ENCODE data around the gene ANXA9.

The ANXA9 gene

DNA sequence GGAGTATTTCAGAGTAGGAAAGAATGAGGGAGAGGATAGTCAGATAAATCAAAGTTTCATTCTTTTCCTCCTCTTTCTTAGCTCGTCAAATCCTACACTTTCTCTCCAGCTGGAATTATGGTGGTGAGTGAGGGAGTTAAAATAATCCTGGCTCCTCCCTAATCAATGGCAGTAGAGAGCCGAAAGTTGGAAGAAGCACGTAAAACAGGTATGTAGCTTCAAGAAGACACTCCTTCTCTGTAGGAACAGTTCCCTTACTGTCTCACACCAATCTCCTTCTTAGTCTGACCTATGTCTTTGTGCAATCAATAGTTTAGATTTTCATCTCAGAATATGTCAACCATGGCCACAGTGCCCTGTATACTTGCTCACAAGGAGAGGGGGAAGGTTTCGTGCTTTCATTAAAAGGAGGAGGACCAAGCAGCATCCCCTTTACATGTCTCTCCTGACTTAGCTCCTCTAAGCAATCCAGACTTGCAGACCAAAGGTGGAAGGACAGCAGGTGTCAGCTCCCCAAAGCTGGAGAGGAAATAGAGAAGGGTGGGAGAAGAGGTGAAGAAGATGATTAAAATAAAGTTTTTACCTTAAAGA, 23.7 kb downstream of the ANXA9 start:
- no peak for DNase-seq (ENCODE audit: low read depth)

DNA sequence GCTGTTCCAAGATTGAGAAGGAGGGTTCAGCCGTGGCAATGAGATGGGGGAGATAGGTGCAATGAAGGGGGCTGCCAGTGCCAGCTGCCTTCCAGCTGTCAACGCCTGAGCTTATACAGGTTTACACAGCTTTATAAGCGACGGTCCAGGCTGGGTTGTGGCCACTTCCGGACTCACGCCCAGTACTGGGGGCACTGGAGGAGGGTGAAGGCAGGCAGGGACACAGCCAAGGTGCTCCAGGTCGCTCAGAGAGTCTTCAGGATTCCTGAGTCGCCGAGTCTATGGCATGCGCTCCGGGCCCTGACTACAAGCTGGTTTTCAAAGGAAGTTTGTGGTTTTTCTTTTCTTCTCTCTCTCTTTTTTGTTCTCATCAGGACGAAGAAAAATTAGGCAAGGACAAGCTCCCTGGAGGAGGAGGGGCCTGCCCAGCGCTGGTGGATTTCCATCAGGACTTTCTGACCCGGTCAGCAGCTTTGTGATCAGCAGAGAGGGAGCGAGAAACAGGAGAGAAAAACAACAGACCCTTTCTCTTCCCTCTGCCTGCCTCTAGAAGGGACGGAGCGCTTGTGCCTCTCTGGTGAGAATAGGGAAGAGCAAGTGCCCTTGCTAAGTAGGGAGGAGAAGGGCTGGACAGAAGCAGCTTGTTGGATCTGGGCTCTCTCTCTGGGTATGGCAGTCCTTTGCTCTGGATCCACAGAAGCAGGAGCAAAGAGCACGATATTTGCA, 24.4 kb downstream of the ANXA9 start, which contains the start of gene MINDY1:
Gene MINDY1, minus strand, starts transcription at position 576 of the 726 bp plus-strand sequence. CDS start 4,285 bp downstream, outside the sequence.
- DNase-seq (ENCODE audit: low read depth), result no peak

DNA sequence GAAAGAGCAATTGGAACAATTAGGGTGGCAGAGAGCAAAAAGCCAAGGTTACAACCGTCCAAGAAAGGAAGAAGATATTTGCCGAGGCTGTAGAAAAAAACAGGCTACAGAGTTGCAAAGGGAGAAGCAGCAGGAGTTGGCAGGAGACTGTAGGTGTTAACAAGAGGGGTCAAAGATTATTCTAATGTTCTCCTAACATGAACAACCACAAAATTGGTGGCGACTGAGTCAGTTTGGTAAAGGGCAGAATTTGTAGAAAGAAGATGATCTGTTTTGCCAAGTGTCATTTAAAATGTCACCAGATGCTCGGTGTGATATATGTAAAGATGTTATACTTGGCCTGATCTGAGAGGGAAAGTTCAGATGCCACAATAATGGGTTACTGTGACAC, 25.8 kb downstream of the ANXA9 start:
- DNase-seq (ENCODE audit: low read depth), result no peak

DNA sequence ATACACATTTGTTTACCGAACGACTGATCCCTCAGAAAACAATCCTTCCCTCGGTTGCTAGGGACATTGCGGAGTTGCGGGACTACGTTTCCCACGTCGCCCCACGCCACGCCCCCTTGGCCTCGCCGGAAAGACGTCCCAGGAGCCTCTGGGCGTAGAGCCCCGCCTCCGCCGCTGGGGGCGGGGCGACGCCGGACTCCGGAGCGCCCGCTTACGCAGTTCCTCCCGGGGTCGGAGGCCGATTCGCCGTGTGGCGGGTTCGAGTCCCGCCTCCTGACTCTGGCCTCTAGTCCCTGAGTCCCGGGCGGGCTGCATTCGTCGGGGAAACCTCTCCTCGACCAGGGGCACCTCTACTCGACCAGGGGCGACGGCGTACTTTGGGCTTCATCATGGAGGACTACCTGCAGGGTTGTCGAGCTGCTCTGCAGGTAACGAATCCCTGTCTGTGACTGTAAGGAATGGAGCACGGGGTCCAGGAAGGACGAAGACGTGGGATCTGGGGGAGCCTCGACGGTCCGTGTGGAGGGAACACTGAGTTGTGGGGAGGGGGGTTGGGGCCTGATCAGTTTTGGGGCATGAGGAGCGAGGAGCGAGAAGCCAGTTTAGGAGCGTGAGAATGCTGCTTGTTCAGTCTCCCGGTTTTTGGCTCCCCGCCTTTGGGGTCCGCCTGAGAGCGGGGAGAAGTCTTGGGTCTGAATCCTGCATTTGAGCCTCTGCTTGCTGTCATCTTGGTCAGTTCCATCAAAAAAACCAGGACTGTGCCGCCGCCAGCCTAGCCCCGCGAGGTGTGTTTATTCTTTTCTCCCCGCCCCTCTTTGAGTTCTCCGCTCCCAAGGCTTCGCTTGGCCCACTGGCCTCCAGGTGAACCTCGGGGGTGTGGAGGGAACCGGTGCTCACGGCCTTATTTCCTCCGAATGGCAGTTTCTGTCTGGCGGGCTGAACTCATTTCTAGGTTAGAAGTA, 26.4 kb downstream of the ANXA9 start, which contains the start of gene PRUNE1:
Gene PRUNE1, plus strand, starts transcription at position 206 of the 962 bp plus-strand sequence. Its CDS starts 184 bp downstream, at position 390.
- peak; percentile 94 for DNase-seq (ENCODE audit: low read depth)

DNA sequence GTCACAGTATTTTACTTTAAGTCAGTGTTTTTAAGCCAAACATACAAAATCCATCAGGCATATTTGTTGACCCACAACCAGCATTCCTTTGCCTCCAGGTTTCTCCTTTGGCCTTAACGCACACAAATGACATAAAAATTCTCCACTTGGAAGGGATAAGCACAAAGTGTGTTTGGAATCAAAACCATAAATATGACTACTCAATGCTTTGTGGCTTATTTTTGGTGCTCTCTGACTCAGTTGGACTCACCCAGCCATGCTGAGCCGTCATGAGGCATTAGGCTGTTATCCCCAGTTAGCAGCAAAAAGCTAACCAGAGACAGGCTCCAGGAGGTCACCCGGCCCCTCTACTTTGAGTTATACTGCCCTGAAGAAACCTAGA, 27.1 kb downstream of the ANXA9 start:
- DNase-seq (ENCODE audit: low read depth), result no peak

DNA sequence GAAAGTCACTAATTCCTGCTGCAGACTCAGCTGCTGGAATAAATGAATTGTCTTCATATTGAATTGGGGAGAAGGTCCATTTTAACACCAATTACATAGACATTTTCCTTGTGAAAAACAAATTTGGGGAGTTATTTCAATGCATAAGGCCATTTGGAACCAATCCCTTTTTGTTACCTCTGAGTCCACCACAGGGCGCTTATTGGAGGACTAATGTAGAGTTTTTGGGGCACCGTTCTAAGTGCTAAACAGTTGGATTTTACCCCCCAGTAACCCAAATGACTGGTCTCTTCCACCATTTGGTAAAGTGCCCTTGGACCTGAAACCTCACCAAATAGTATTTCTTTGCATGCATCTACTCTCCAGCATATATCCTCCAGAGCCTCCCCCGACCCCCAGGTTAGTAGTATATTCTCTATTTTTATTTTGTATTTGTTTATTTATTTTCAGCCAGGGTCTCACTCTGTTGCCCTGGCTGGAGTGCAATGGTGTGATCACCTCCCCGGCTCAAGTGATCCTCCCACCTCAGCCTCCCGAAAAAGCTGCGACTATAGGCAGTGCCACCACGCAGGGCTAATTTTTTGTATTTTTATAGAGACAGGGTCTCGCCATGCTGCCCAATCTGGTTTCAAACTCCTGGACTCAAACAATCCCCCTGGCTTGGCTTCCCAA, 27.7 kb downstream of the ANXA9 start:
- no peak for DNase-seq (ENCODE audit: low read depth)

DNA sequence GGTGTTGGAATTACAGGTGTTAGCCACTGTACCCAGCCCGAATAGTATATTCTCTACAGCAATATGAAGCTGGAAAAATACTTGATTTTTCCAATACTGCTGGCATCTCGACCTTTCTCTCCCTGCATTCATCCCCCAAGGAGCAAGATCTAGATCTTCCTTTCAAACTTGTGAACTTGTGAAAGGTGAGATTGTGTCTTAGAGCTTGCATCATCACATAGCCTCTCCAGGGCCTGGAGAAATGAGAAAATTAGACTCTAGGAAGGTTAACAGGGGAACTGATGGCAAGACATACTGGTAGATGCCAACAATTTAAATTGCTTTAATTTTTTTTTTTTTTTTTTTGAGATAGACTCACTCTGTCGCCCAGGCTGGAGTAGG, 28.2 kb downstream of the ANXA9 start:
- DNase-seq (ENCODE audit: low read depth), result no peak

DNA sequence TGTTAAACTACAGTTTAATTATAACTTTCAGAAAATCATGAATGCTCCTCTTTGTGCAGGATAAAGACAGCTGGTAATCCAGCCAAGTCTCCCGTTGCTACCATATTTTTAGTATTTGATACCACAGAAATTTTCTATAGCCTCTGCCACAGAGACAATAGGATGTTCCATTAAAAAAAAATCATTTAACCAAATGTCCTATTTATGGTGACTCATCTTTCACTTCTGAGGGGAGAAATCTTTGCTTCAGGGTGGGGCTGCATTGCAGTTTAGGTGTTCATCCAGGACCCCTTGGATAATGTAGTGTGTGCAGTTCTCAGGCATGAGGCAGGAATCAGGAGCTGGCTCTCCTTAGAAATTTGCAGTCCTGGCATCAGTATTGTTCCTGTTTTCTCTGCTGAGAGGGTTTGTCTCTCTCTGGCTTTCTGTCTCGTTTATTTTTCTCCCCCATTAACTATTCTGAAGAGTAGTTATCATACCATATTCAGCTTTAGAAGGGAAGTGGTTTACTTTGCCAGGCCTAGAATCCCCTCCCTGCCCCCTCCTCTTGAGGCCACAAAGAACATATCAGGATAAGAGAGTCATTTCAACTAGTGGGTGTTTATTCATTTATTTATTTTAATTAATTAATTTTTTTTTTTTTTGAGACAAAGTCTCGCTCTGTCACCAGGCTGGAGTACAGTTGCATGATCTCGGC, 29.2 kb downstream of the ANXA9 start:
- no peak for DNase-seq (ENCODE audit: low read depth)

DNA sequence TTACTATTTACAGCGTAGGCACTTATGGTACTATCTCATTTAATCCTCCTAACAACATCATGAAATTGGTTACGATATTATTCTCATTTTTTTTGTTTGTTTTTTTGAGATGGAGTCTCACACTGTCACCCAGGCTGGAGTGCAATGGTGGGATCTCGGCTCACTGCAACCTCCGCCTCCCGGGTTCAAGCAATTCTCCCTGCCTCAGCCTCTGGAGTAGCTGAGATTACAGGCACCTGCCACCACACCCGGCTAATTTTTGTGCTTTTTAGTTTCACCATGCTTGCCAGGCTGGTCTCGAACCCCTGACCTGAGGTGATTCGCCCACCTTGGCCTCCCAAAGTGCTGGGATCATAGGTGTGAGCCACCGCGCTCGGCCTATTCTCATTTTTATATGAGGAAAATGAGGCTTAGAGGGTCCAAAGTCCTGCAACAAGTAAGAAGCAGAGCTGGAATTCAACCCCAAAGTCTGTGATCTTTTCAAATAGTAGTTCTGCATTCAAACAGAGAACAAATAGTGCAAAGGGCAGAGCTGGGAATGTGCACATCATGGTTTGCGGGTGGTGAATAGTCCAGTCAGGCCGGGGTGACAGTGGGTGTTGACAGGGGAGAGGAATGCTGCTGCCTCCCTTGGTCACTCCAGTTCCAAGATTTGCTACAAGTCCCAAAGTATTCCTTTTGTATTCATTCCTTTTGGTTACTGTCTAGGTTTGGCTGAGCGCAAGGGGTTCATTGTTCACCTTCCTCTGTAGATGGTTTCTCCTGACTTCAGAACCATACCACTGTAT, 30.8 kb downstream of the ANXA9 start:
- no peak for DNase-seq (ENCODE audit: low read depth)

DNA sequence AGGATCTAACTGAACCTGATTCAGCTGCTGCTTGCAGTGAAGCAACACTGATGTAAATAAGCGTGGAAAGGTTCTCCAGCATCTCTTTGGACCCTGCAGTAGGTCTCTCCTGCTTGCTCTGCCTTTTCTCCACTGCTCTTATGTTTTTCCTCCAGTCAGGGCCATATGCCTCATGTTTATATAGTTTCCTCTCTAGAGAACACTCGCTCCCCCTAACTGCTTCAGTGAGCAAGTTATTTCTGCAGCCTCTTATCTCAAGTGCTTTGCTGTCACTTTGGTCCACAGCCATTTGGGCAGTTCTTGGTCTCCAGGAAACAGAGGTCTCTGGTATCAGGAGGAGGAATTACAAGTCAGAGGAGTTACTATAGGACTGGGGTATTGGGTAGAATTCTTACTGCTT, 31.4 kb downstream of the ANXA9 start:
- no peak for DNase-seq (ENCODE audit: low read depth)

DNA sequence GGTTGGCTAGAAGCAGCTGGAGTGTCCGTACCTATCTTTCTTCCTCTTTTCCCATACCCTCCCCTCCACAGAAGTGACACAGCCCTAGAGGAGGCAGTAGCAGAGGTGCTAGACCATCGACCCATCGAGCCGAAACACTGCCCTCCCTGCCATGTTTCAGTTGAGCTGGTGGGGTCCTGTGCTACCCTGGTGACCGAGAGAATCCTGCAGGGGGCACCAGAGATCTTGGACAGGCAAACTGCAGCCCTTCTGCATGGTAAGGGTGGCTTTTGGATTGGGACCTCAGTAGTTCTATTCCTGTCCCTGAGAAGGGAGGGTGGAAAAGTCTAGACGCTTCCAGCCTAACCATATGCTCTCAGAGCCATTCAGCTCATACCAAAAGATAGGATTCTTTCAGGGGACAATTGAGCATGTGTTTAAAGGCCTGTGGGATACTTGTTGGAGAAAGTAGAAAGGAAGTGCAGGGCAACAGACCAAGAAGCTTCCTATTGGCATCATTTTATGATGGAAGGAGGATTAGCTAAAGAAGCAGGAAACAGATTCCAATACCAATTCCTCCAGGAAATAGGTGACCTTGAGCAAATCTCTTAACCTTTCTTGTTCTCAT, 42.6 kb downstream of the ANXA9 start:
- peak; percentile 86 for DNase-seq (ENCODE audit: low read depth)

DNA sequence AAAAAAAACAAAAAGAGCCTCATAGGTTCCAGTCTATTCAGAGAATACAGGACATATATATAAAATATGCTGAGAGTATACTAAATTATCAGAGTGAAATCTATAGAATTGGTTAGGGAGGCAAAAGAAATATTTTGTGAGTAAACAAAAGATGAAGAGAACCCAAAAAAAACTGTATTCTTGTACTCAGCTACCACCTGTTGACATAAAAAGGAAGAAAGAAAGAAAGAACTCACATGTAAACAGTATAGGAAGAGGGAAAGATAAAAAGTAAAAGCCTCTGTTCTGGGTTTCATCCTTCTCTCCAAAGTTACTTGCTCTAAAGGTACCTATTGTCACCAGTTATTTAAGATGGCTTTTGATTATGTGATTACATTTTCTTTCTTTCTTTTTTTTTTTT, 44.4 kb downstream of the ANXA9 start:
- DNase-seq (ENCODE audit: low read depth), result no peak

DNA sequence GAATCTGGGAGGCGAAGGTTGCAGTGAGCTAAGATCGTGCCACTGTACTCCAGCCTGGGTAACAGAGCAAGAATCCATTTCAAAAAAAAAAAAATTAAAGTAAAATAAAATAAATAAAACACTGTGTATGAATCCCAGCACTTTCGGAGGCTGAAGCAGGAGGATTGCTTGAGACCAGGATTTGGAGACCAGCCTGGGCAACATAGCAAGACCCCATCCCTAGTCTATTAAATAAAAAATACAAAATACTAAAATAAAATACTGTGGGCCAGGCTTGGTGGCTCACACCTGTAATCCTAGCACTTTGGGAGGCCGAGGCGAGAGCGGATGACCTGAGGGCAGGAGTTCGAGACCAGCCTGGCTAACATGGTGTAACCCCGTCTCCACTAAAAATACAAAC, 50.1 kb downstream of the ANXA9 start:
- DNase-seq (ENCODE audit: low read depth), result no peak

DNA sequence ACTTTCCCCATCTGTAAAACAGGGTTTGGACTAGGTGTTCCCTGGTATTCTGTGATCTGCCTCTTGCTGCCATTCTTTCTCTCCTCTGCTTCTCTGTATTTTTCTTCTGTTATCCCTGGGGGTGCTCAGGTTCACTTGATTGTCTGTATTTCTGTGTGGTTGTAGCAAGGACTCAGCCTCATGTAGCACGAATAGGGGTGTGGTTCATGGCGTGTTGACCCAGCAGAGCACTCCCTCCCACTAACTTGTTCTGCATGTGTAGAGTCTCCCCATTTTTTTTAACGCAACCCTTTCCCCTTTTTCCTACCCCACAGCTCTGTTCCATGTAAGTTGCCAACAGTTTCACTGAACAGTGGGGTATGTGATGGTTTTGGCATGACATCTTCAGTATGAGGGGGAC, 53.1 kb downstream of the ANXA9 start:
- DNase-seq (ENCODE audit: low read depth), result no peak

DNA sequence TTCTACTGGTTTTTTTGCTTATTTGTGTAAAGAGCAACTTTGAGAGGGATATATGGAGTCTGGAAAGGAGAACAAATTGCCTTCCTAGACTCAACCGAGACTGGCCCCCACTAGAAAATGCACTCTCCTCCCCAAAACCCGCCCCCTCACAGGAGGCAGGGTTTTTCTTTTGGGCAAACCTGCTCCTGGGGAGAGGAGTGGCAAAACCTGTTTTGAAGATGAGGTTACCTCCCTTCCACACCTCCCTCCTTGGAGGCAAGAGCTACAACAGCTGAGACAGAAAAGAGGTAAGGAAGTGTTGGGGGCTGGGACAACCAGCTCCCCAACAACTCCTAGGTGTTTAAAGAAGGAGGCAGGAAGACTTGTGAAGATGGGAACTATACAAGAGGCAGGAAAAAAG, 54.3 kb downstream of the ANXA9 start, which contains the start of gene BNIPL:
Gene BNIPL, plus strand, starts transcription at position 231 of the 400 bp plus-strand sequence. Its CDS starts 140 bp downstream, at position 371.
- DNase-seq (ENCODE audit: low read depth), result no peak

DNA sequence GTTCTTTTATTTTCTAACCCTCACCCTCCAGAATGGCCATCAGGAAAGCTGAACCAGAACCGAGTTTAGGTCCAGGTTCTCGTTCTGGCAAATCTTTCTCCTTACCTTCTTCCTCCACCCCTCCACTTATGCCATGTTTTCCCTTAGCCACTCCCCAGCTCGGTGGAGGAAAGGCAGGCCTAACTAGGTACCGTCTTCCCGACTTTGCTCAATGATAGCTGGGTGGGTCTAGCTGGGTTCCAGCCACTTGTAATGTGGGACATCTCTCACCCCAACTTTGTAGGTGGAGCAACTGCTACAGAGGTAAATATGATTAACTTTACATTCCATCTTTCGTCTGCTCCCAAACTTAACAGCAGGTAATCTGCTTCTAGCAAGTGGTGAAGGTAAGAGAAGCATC, 54.9 kb downstream of the ANXA9 start:
- no peak for DNase-seq (ENCODE audit: low read depth)

DNA sequence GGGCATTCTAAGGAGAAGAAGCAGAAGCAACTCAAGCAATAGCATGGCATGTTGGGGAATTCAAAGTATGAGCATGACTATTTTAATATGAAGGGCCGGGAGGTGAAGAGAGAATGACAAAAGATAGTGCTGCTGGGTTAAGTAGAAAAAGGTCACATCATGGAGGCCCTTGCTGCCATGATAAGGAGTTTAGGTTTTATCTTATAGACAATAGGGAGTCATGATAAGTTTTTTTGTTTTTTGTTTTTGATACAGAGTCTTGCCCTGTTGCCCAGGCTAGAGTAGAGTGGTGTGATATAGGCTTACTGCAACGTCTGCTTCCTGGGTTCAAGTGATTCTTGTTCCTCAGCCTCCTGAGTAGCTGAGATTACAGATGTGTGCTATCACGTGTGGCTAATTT, 57.4 kb downstream of the ANXA9 start:
- DNase-seq (ENCODE audit: low read depth), result no peak

DNA sequence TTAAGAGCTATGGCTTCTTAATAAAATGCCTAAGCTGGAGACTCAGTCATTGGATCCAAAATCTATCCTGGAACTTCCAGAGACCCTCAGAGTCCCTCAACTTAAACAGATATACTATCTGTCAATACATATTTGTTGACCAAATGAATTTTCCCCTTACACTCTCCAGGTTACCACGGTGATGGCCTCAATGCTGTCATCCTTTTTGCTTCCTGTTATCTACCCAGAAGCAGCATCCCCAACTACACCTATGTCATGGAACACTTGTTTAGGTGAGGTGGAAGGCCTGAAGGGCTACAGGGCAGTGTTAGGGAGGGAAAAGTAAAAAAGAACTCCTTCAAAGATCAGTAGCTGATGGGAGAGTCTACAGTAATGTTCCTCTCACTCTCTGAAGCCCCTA, 61.1 kb downstream of the ANXA9 start:
- no peak for DNase-seq (ENCODE audit: low read depth)
